Measurements from ENCODE around the gene ACBD6.
A peak's percentile ranks its signal among the peaks of the same experiment; 100 is the strongest.

Gene ACBD6

GRCh38 chr1:180524915-180525714 lies 22.7 kb upstream of the ACBD6 start:
- DNase-seq (ENCODE audit: low spot score), result no peak

- no peak for DNase-seq (ENCODE audit: low spot score)
Measured at GRCh38 chr1:180524160-180524914, 22.0 kb upstream of the ACBD6 start.

DNA sequence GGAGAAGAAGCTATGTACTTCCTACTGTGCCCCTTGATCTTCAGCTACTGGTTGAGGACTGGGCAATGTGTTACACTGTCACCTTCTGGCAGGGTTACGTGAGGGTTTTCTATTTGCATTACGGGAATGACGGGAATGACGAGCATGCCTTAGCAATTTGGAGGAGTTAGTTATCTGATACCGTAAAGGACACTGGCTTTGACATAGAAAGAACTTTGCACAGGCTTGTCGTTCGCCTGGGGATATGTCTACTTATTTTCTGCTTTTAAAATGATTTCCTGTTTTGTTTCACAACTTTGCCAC lies 19.8 kb upstream of the ACBD6 start:
- DNase-seq (ENCODE audit: low spot score), result no peak

DNA sequence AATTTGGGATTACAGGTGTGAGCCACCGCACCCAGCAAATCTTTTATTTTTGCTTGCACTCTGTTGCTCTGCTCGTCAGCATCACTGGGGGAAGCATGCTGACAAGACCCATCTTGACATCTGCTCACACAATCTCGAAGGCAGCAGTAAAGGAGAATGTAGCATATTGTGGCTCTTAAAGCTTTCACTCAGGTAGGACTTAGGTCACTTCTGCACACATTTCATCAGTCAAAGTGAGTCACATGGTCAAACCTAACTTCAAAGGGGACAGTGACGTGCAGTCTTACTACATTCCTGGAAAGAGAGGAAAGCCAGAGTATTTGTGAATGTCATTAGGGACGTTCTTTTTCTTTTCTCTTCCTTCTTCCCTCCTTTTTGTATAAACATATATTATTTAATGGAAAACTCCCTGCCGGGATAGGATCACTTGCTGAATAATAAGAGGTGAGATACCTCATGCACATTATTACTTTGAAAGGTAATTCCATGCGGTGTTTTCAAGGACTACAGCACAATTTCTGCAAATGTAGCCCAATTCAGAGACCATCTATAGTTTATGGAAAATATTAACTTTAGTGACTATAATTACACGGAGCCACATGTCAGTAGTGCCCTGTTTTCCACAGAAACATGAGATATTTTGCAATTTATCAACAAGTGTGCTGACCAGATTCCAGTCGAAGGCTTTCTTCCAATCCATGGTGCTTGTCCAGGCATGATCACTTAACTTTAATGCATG lies 19.3 kb upstream of the ACBD6 start:
- no peak for DNase-seq (ENCODE audit: low spot score)

DNA sequence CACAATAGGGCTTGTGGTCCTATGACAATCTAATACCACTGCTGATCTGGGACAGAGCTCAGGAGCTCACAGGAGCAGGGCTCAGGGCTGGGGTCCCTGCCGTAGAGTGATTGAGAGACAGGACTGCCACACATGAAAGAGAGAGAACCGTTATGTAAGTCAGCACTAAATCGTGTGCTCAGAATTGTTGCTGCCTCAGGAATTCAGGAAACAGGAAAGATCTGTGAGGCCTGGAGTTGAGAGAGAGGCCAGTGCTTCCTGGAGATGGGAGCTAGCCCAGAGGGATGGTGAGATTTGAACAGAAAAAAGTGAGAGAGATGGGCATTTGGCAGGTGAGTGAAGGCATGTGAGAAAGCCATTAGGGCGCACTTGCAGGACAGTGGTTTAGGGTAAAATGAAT lies 17.5 kb upstream of the ACBD6 start:
- DNase-seq (ENCODE audit: low spot score), result no peak

DNA sequence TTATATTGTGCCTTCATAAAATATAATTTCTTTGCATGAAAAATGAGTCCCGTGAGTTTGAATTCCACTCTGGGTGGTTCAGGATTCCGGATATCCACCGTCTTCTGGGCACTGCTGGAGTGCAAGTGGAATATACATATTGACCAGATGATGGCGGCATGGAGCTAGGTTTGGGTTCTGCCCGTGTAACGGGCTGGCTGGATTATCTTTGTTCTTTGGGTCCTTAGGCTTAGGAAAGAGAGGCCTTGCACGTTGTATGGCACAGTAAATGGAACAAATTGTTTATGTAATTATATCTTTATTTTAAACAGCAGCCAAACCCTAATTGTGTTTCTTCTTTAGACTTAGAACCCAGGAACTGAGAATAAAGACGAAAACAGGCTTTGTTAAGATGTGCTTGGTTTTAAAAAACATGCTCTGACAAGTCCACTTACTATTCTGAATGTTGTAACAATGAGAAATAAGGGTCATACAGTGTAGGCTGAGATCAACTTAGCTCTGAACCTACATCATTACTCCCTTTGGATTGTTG lies 13.5 kb upstream of the ACBD6 start:
- DNase-seq (ENCODE audit: low spot score), result peak; percentile 76

GRCh38 chr1:180515364-180515763 lies 13.0 kb upstream of the ACBD6 start:
- no peak for DNase-seq (ENCODE audit: low spot score)

GRCh38 chr1:180513531-180513930 lies 11.2 kb upstream of the ACBD6 start:
- no peak for DNase-seq (ENCODE audit: low spot score)

- DNase-seq (ENCODE audit: low spot score), result no peak
Measured at GRCh38 chr1:180510882-180511281, 8.5 kb upstream of the ACBD6 start.

GRCh38 chr1:180508725-180509097 lies 6.3 kb upstream of the ACBD6 start:
- no peak for DNase-seq (ENCODE audit: low spot score)

DNA sequence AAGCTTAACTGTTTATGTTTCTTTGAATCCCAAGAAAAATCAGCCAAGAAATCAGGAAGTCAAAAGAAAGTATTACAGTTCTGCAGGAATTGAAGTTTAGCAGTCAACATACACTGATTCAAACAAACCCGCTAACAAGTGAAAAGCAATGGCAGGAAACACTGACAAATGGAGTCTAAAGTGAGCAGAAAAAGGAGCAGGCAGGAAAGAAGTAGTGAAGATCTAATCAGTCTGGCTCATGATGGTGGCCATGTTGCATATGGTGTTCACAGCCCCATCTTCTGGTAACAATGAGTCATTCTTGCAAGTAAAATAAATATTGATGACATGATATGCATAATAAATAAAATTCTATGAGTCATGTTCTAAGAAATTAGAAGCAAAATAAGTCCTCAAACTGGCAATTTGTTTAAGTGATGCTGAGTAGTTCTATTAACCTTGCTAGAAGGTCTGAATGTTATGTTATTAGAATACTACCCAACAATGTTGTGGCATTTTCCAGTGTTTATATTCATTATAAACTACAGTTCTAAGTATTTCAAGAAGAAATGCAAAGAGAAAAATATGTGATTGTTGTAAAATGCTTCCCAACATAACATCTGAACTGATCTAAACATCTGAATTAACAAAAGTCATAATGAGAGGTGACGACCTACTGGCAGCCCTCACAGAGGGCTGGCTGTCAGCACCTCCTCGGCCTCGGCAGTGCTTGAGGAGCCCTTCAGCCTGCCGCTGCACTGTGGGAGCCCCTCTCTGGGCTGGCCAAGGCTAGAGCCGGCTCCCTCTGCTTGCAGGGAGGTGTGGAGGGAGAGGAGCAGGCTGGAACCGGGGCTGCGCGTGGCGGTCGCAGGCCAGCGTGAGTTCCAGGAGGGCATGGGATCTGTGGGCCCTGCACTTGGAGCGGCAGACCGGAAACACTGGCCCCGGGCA lies 5.7 kb upstream of the ACBD6 start:
- no peak for DNase-seq (ENCODE audit: low spot score)

DNA sequence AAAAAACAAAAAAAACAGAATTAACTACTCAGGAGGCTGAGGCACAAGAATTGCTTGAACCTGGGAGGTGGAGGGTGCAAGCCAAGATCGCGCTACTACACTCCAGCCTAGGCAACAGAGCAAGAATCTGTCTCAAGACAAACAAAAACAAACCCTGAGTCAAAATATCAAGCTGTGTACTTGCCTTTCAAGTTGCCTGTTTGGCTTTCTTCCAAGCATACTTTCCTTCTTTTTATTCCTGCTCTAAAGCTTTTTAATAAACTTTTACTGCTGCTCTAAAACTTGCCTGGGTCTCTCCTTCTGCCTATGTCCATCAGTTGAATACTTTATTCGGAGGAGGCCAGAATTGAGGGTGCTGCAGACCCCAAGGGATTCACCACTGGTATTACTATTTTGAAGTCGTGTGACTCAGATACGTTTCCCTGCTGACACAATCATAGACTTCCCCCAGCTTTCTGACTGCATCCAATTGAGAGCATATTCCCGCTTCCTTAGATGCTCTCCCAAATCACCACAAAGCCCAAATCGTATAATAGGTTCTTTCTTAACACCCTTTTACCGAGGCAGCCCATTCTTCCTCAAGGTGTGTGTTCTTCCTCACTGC lies 3.5 kb upstream of the ACBD6 start:
- DNase-seq (ENCODE audit: low spot score), result no peak

- DNase-seq (ENCODE audit: low spot score), result no peak
Measured at GRCh38 chr1:180504186-180504585, 1.8 kb upstream of the ACBD6 start.

DNA sequence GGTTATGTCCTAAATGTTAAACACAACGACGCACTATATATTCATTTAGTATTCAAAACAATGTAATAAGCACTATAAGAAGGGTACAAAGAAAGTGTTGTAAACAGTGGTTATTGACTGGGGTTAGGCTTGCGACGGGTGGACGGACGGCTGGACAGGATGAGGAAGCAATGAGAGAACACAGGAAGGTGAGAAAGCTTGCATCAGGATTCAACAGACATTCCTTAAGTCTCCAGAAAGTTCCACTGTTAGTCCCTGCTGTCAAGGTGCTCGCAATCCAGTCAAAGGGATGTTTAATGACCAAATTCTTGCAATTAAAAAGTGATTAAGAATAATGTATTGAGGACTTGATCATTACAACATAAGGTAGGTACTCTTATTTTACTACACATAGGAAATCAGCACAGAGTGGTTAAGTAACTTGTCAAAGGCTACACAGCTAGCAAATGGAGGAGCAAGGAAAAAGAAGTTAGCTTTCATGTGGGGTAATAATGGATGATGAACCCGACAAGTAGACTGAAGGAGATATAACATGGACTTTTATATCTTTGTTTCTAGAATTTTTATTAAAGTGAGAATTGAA lies 994 bp upstream of the ACBD6 start:
- DNase-seq (ENCODE audit: low spot score), result no peak

GRCh38 chr1:180501865-180502360 lies 464 bp downstream of the ACBD6 start:
- DNase-seq (ENCODE audit: low spot score), result no peak

GRCh38 chr1:180500689-180501088 lies 1.7 kb downstream of the ACBD6 start:
- no peak for DNase-seq (ENCODE audit: low spot score)

DNA sequence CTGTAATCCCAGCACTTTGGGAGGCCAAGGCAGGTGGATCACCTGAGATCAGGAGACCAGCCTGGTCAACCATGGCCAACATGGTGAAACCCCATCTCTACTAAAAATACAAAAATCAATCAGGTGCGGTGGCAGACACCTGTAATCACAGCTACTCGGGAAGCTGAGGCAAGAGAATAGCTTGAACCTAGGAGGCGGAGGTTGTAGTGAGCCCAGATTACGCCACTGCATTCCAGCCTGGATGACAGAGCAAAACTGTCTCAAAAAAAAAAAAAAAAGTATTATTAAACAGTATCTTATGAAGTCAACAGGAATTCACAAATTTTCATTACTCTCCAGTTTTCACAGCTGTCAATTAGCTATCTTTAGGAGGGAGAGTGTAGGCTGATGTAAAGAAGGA lies 3.8 kb downstream of the ACBD6 start:
- DNase-seq (ENCODE audit: low spot score), result no peak

DNA sequence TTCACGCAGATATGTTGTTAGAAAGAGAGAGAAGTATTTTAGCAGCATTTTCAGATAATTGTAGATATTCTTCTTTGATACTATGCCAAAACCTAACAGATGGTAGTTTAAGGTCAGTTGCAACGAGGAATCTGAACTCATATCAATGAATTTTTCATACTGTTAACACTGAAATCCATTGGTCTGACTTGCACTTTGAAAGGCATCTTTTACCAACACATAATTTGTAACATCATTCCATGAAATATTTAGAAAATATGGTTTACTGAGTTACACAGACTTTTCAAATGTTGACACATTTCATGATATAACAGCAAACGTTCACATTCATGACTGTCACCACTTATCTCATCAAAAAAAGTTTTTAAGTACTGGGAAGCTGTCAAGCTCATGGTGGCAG lies 4.6 kb downstream of the ACBD6 start:
- no peak for DNase-seq (ENCODE audit: low spot score)

- DNase-seq (ENCODE audit: low spot score), result no peak
Measured at GRCh38 chr1:180494370-180494769, 8.0 kb downstream of the ACBD6 start.

GRCh38 chr1:180489976-180490375 lies 12.4 kb downstream of the ACBD6 start:
- DNase-seq (ENCODE audit: low spot score), result no peak

DNA sequence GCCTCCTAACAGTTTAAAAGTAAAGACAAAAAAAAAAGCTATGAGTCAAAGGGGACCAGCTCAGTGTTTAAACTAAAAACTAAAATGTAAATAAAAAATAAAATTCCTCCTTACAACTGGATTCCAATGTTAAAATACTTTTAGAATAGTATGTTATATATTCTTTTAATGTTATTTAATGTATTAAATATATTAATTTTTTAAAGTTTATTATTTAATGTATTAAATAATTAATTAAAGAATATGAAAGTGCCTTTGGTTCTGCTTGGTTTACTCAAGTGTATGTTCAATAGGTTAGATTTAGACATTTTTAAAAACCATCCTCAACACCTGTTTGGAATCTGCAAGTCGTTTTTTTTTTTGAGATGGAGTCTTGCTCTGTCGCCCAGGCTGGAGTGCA lies 13.1 kb downstream of the ACBD6 start:
- DNase-seq (ENCODE audit: low spot score), result no peak

Measured in ecto neural progenitor cell (in vitro differentiated cells).